ENCODE data around the gene IQSEC1. TPM values are rescaled to one million over a fixed set of nuclear protein-coding genes. Genes with fewer than 3 reads are reported as not detected.

Gene IQSEC1
- total and polyA plus RNA-seq, 9 of the 15 experiments (the other 6 are each of a cell fraction or from before 2014, with no cell fraction given), result 0.56 to 39.0 (median 6.8) TPM

DNA sequence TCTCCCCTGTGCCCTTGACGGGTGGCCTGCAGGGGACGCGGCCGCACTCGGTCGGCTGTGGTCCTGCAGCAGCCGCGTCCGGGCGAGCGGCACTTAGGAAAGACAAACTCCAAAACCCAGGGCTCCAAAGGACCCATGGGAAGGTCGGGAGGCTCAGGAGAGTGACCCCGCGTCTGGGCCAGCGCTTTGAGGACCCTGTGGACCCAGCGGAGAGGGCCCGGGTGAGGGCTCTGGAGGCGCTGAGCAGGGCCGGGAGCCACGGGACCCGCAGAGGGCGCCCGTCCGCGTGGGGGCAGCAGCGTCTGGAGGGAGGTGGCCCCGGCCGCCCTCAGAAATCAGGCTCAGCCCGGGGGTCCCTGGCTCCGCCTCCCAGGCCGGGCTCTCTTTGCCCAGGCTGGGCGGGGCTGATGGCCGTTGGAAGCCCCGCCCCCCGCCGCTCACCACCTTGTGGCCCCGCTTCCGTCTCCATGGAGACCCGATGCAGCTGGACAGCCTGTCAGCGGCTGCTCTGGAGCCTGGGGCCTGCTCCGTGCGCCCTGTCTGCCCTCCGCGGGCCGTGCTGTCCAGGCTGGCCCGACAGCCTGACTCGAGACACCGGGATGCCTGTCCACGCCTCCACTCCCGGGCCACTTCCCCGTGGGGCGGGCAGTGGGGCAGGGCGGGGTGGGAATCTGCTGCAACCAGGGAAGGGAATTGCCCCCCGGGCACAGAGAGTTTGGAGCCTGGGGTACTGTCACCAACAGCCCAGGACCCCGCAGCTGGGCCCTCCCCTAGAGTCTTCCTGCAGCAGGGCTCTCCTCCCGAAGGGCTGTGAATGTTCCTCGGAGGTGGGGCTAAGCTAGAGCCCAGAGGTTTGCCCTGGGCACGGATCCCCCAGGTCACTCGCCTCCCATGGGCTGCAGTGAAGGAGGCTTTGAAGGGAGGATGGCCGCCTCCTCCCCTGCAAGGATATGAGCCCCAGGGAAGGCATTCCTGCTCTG lies 197.1 kb downstream of the IQSEC1 start (continued):
- TF ChIP-seq HDAC1 (IDR thresholded peaks at IDR 0.05), result 0 out of 4 replicates have a peak, but pooled peaks of 1 of the 2 experiments have one; percentile 62
- TF ChIP-seq DNMT1 (IDR thresholded peaks at IDR 0.05), result no peak
- no peak for TF ChIP-seq AFF1 (IDR thresholded peaks at IDR 0.05; ENCODE audit: low read depth in 1 of 2, partially characterized antibody in 2 of 2)
- TF ChIP-seq, protein P1, sequence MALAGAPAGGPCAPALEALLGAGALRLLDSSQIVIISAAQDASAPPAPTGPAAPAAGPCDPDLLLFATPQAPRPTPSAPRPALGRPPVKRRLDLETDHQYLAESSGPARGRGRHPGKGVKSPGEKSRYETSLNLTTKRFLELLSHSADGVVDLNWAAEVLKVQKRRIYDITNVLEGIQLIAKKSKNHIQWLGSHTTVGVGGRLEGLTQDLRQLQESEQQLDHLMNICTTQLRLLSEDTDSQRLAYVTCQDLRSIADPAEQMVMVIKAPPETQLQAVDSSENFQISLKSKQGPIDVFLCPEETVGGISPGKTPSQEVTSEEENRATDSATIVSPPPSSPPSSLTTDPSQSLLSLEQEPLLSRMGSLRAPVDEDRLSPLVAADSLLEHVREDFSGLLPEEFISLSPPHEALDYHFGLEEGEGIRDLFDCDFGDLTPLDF (CRISPR knock-in tag; IDR thresholded peaks at IDR 0.05), result no peak
- no peak for TF ChIP-seq POLR3G (IDR thresholded peaks at IDR 0.05; ENCODE audit: extremely low read depth, insufficient read length, insufficient replicate concordance)
- no peak for TF ChIP-seq ILF3 (IDR thresholded peaks at IDR 0.05; ENCODE audit: borderline replicate concordance)
- peak; percentile 70; the same call in 1 of the 2 replicates for TF ChIP-seq SAFB (IDR thresholded peaks at IDR 0.05; ENCODE audit: borderline replicate concordance, low read depth, low read length)
- no peak for TF ChIP-seq BRF2 (IDR thresholded peaks at IDR 0.05; ENCODE audit: borderline replicate concordance, insufficient read depth, insufficient read length)
- TF ChIP-seq, protein P2, sequence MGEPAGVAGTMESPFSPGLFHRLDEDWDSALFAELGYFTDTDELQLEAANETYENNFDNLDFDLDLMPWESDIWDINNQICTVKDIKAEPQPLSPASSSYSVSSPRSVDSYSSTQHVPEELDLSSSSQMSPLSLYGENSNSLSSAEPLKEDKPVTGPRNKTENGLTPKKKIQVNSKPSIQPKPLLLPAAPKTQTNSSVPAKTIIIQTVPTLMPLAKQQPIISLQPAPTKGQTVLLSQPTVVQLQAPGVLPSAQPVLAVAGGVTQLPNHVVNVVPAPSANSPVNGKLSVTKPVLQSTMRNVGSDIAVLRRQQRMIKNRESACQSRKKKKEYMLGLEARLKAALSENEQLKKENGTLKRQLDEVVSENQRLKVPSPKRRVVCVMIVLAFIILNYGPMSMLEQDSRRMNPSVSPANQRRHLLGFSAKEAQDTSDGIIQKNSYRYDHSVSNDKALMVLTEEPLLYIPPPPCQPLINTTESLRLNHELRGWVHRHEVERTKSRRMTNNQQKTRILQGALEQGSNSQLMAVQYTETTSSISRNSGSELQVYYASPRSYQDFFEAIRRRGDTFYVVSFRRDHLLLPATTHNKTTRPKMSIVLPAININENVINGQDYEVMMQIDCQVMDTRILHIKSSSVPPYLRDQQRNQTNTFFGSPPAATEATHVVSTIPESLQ (CRISPR knock-in tag; IDR thresholded peaks at IDR 0.05), result no peak
- TF ChIP-seq, protein P3, sequence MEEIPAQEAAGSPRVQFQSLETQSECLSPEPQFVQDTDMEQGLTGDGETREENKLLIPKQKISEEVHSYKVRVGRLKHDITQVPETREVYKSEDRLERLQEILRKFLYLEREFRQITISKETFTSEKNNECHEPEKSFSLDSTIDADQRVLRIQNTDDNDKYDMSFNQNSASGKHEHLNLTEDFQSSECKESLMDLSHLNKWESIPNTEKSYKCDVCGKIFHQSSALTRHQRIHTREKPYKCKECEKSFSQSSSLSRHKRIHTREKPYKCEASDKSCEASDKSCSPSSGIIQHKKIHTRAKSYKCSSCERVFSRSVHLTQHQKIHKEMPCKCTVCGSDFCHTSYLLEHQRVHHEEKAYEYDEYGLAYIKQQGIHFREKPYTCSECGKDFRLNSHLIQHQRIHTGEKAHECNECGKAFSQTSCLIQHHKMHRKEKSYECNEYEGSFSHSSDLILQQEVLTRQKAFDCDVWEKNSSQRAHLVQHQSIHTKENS (CRISPR knock-in tag; IDR thresholded peaks at IDR 0.05), result no peak
- TF ChIP-seq, protein P4, sequence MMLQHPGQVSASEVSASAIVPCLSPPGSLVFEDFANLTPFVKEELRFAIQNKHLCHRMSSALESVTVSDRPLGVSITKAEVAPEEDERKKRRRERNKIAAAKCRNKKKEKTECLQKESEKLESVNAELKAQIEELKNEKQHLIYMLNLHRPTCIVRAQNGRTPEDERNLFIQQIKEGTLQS (IDR thresholded peaks at IDR 0.05), result 0 out of 2 replicates have a peak, but pooled peaks have one; percentile 15
- TF ChIP-seq, protein P4 (CRISPR knock-in tag; conservative IDR thresholded peaks at IDR 0.05), result no peak
- no peak for TF ChIP-seq DPF2 (IDR thresholded peaks at IDR 0.05)
- no peak for TF ChIP-seq CBX8 (IDR thresholded peaks at IDR 0.05; ENCODE audit: borderline replicate concordance, extremely low read depth, low read depth, low read length, poor library complexity, severe bottlenecking)
